ENCODE results near the gene NOC2L. TPM values are rescaled to one million over a fixed set of nuclear protein-coding genes. Genes with fewer than 3 reads are reported as not detected.

NOC2L gene
- total RNA-seq, 2 donors from 2014 or later, result 57.6 to 141 TPM

DNA sequence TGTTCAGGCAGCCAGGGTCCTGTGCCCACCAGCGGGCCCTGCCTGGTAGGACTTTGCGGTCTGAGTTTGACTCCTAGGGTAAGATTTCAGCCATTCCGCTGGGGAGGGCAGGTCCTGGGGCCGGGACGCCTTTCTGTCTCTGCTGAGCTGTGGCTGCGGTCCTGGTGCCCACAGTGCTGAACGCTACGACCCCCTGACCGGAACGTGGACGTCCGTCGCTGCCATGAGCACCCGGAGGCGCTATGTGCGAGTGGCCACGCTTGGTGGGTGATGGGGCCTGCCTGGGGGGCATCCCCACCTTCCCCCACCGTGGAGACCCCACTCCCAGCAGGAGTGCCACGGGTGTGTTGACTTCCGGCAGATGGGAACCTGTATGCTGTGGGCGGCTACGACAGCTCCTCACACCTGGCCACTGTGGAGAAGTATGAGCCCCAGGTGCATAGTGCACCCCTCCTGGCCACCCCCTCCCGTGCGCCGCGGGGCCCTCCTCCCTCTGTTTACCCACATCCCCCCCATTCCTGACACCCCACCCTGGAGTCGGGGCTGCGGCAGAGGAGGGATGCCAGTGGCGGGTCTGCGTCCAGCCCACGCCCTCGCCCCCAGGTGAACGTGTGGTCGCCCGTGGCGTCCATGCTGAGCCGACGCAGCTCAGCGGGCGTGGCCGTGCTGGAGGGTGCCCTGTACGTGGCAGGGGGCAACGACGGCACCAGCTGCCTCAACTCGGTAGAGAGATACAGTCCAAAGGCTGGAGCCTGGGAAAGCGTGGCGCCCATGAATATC, 4.9 kb upstream of the NOC2L start:
- no peak overlapping the region for H3K27ac Mint-ChIP-seq
- no peaks in the 10 kb centered on the region for H3K9me3 Mint-ChIP-seq
- H3K36me3 Mint-ChIP-seq (ENCODE audit: low read depth), result peaks cover 6% of the 10 kb centered on the region
- H3K27me3 Mint-ChIP-seq, result no peaks in the 10 kb centered on the region
- H3K4me1 Mint-ChIP-seq, result no peaks in the 10 kb centered on the region
- no peak for ATAC-seq (replicated peaks)
- no peak overlapping the region for H3K4me3 Mint-ChIP-seq

DNA sequence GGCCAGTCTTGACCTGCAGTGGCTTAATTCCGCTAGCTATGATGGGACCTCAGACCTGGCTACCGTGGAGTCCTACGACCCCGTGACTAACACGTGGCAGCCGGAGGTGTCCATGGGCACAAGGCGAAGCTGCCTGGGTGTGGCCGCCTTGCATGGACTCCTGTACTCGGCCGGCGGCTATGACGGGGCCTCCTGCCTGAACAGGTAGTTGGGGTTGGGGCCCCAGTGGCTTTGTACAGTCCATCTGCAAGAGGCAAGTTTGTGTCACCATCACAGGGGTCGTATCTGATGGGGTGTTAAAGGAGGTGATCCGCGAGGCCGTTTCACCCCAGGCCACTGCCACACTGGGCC, 4.2 kb upstream of the NOC2L start:
- no peak for ATAC-seq (replicated peaks)
- Mint-ChIP-seq H3K36me3 (ENCODE audit: low read depth) (peaks cover 9% of the 10 kb centered on the region), H3K4me1 (no peaks in the 10 kb centered on the region), H3K27me3 (no peaks in the 10 kb centered on the region), H3K4me3 (no peak overlapping the region), H3K27ac (no peak overlapping the region), H3K9me3 (no peaks in the 10 kb centered on the region)

DNA sequence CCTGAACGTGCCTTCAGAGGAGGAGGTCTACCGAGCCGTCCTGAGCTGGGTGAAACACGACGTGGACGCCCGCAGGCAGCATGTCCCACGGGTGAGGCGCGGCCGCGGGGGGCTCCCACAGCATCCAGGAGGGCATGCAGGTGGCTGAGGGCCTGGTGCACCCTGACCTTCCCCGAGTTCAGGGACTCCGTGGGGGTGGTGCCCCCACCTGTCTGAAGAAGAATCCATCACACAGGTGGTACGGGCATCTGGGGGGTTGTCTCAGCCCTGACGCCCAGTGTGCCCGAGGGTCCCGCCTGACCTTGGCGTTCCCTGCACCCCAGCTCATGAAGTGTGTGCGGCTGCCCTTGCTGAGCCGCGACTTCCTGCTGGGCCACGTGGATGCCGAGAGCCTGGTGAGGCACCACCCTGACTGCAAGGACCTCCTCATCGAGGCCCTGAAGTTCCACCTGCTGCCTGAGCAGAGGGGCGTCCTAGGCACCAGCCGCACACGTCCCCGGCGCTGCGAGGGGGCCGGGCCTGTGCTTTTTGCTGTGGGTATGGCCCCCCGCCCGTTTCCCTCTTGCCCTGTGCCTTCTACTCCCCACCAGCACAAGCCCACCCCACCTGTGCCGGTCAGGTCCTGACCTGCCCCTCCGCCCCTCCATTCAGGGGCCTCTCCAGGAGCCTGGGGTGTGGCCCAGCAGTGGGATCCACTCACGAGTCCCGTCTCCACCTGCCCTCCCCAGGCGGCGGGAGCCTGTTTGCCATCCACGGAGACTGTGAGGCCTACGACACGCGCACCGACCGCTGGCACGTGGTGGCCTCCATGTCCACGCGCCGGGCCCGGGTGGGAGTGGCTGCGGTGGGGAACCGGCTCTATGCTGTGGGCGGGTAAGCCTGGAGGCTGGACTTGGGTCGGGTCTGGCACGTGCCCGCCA, 3.6 kb upstream of the NOC2L start:
- no peak for ATAC-seq (replicated peaks)
- Mint-ChIP-seq H3K27me3 (no peaks in the 10 kb centered on the region), H3K4me1 (peaks cover 3% of the 10 kb centered on the region), H3K36me3 (ENCODE audit: low read depth) (peaks cover 15% of the 10 kb centered on the region), H3K4me3 (peak overlapping the region; percentile 42), H3K27ac (no peak overlapping the region), H3K9me3 (no peaks in the 10 kb centered on the region)

DNA sequence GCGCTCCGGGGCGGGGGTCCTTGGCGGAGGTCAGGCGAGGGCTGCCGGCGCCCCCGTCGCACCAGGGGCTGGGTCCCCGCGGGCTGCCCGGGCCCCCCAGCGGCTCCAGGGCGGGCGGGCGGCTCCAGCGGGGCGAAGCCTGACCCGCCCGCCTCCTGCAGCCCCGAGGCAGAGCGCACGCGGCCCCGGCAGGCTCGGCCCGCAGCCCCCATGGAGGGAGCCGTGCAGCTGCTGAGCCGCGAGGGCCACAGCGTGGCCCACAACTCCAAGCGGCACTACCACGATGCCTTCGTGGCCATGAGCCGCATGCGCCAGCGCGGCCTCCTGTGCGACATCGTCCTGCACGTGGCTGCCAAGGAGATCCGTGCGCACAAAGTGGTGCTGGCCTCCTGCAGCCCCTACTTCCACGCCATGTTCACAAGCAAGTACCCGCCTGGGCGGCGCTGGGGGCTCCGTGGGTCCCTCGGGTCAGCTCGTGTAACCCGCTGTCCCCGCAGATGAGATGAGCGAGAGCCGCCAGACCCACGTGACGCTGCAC, 2.1 kb upstream of the NOC2L start:
- Mint-ChIP-seq H3K36me3 (ENCODE audit: low read depth) (peaks cover 28% of the 10 kb centered on the region), H3K4me3 (peak overlapping the region; percentile 42), H3K27ac (no peak overlapping the region), H3K27me3 (no peaks in the 10 kb centered on the region), H3K9me3 (no peaks in the 10 kb centered on the region), H3K4me1 (peaks cover 7% of the 10 kb centered on the region)
- ATAC-seq (replicated peaks), result no peak

DNA sequence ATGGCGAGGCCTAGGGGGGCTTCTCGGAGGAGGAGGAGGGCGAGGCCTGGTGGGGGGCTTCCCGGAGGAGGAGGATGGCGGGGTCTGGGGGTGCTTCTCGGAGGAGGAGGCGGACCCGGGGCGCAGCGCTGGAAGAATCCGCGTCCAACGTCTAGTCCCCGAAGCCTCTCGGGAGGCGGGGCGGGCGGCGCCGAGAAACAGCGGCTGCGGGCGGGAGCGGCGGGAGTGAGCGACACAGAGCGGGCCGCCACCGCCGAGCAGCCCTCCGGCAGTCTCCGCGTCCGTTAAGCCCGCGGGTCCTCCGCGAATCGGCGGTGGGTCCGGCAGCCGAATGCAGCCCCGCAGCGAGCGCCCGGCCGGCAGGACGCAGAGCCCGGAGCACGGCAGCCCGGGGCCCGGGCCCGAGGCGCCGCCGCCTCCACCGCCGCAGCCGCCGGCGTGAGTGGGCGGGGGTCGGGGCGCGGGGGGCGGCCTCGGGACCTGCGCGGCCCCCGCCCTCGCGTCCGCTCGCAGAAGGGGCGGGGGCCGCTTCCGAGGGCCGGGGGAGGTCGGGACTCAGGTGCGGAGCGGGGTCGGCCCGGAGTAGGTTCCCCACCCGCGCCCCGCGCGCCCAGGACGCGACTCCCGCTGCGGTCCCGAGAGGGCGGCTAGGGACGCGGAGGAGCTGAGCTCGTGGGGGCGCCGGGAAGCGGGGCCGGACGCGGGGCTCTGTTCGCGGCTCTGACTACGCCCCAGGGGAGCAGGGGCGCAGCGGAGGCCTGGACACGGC, 1.5 kb upstream of the NOC2L start, which contains the start of gene KLHL17:
Gene KLHL17, plus strand, starts transcription at position 222 of the 769 bp plus-strand sequence. Its CDS starts 110 bp downstream, at position 332.
- H3K4me3 Mint-ChIP-seq, result peak within 1 kb of the TSS; percentile 90
- peak; percentile 64 for ATAC-seq (replicated peaks)
- peaks cover 34% of the 10 kb centered on the region for H3K36me3 Mint-ChIP-seq (ENCODE audit: low read depth)
- no peak within 1 kb of the TSS for H3K27ac Mint-ChIP-seq
- H3K4me1 Mint-ChIP-seq, result peaks cover 7% of the 10 kb centered on the region
- H3K27me3 Mint-ChIP-seq, result no peaks in the 10 kb centered on the region
- no peaks in the 10 kb centered on the region for H3K9me3 Mint-ChIP-seq

DNA sequence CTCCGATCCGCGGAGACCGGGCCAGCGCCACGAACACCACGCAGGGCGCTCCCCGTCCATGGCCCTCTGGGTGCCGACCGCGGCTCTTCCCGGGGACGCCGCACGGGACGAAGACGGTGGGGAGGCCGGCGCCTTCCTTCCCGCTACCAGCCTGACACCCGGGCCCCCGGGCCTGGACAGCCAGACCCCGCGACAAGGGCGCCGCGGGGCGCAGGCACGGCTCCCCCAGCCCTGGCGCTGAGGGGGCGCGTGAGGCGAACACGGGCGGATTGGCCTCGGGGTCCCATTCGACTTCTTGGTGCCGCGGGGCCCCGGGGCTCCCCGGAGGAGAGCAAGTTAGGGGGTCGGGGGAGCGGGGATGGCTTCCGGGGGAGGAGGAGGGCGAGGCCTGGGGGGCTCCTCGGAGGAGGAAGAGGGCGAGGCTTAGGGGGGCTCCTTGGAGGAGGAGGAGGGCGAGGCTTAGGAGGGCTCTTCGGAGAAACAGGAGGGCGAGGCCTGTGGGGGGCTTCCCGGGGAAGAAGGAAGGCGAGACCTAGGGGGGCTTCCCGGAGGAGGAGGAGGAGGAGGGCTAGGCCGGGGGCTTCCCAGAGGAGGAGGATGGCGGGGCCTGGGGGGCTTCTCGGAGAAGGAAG, 791 bp upstream of the NOC2L start:
- peaks cover 41% of the 10 kb centered on the region for H3K36me3 Mint-ChIP-seq (ENCODE audit: low read depth)
- no peaks in the 10 kb centered on the region for H3K27me3 Mint-ChIP-seq
- H3K27ac Mint-ChIP-seq, result no peak overlapping the region
- H3K4me1 Mint-ChIP-seq, result peaks cover 13% of the 10 kb centered on the region
- peak overlapping the region; percentile 90 for H3K4me3 Mint-ChIP-seq
- H3K9me3 Mint-ChIP-seq, result no peaks in the 10 kb centered on the region
- ATAC-seq (replicated peaks), result peak; percentile 29

DNA sequence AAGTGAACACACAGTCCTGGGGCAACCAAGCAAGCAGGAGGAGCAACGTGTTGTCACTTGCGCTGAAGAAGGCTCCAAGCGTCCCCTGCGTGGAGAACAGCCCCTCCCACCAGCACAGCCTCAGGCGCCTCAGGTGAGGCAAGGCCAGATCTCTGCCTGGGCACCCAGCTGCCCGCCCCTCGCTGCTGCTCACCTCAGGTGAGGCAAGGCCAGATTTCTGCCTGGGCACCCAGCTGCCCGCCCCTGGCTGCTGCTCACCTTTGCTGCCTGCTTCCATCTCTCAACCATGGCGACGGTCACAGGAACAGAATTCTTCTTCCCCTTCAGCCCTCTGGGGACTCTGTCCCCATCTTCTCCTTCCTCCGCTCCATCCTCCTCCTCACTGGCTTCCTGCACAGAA, 2.4 kb downstream of the NOC2L start:
- Mint-ChIP-seq H3K36me3 (ENCODE audit: low read depth) (peaks cover 63% of the 10 kb centered on the region), H3K27ac (no peak overlapping the region), H3K27me3 (no peaks in the 10 kb centered on the region), H3K4me3 (no peak overlapping the region), H3K4me1 (peaks cover 13% of the 10 kb centered on the region), H3K9me3 (no peaks in the 10 kb centered on the region)
- no peak for ATAC-seq (replicated peaks)

DNA sequence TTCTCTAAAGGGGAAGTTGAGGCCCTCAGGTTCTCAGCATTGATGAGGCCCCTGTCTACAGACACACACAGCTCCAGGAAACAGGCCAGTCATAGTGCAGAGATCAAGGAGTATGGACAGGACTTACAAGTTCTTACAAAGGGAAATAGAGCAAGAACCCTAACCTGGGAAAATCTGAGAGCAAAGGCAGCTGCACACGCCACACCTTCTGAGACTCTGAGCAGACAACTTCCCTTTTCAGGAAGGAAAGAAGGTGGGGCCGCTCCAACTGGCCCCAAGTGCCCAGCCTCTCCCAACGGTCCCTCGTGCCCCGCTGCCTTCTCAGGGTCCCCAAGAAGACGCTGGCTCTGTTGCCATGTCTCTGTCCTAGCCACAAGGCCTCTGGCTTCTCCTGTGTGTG, 3.6 kb downstream of the NOC2L start:
- no peak overlapping the region for H3K27ac Mint-ChIP-seq
- peaks cover 75% of the 10 kb centered on the region for H3K36me3 Mint-ChIP-seq (ENCODE audit: low read depth)
- peaks cover 13% of the 10 kb centered on the region for H3K4me1 Mint-ChIP-seq
- no peak for ATAC-seq (replicated peaks)
- no peaks in the 10 kb centered on the region for H3K9me3 Mint-ChIP-seq
- no peaks in the 10 kb centered on the region for H3K27me3 Mint-ChIP-seq
- no peak overlapping the region for H3K4me3 Mint-ChIP-seq

DNA sequence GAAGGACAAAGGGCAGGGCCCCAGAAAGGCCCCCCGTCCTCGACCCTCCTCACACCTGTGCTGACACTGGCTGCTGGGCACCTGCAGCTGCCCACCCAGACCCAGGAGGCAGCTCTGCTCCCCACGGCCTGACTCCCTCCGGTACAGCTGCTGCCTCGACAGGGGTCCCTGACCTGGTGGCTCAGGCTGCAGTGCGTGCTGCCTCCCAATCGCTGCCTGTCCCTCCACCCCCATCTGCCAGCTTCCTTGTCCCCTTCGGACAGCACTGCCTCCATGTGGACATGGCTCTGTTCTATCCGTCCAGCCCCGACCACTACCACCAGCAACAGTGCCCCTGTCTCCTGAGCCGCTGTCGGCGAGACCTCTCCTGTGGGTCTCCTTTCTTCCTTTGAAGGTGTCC, 4.1 kb downstream of the NOC2L start:
- Mint-ChIP-seq H3K36me3 (ENCODE audit: low read depth) (peaks cover 80% of the 10 kb centered on the region), H3K9me3 (no peaks in the 10 kb centered on the region), H3K4me1 (peaks cover 13% of the 10 kb centered on the region), H3K4me3 (no peak overlapping the region), H3K27me3 (no peaks in the 10 kb centered on the region), H3K27ac (no peak overlapping the region)
- ATAC-seq (replicated peaks), result no peak

DNA sequence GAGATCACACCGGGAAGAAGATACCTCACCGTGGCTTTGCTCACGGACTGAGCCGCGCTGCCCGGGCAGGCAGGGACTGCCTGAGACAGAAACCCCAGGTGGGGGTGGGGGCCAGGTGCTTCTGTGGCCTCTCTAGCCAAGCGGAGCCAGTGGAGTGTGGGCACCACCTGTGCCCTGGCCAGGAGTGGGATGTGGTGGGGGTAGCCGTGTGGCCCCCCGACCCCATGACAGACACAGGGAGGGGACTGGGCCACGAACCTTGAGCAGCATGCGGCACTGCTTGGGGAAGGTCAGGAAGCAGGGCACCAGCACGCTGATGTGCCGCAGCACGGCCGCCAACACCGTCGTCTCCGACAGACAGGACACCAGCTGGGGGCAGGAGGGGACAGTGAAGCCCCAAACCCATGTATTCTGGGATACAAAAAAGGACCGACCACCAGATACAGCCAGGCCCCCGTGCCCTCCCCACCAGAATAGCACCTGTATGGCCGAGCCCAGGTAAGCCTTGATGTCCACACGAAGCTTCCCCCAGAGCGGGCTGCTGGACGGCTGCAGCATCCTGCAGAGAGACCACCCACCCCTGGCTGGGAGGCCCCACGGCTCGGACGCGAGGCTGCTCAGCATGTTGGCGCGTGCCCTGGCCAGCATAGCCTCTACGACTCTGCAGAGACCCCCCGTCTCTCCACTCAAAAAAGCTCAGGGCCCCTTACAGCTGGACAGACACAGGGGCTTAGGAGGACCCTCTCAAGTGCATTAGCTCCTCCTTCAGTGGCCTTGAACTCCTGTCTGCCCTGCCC, 5.3 kb downstream of the NOC2L start:
- H3K27ac Mint-ChIP-seq, result no peak overlapping the region
- ATAC-seq (replicated peaks), result no peak
- no peaks in the 10 kb centered on the region for H3K9me3 Mint-ChIP-seq
- no peaks in the 10 kb centered on the region for H3K27me3 Mint-ChIP-seq
- H3K36me3 Mint-ChIP-seq (ENCODE audit: low read depth), result peaks cover 92% of the 10 kb centered on the region
- no peak overlapping the region for H3K4me3 Mint-ChIP-seq
- H3K4me1 Mint-ChIP-seq, result peaks cover 13% of the 10 kb centered on the region

DNA sequence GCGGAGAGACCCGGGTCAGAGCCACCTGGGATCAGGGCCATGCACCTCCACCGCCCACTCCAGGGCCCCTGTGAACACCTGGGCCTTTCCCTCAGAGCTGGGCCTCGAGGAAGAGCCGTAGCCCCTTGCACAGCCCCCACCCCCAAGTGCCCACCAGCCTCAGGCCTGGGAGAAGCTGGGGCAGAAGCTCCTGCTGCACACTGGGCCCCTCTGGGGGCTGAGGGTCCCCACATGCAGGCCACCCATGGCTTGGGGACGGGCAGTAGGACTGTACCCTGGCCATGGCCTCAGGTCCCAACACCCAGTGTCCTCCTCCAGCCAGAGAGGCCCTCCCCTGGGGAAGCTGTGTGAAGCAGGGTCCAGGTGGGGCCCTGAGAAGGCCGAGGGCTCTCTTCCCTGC, 6.5 kb downstream of the NOC2L start:
- no peak overlapping the region for H3K27ac Mint-ChIP-seq
- H3K27me3 Mint-ChIP-seq, result no peaks in the 10 kb centered on the region
- peaks cover 10% of the 10 kb centered on the region for H3K4me1 Mint-ChIP-seq
- H3K36me3 Mint-ChIP-seq (ENCODE audit: low read depth), result peaks cover 94% of the 10 kb centered on the region
- no peak overlapping the region for H3K4me3 Mint-ChIP-seq
- H3K9me3 Mint-ChIP-seq, result no peaks in the 10 kb centered on the region
- ATAC-seq (replicated peaks), result no peak

DNA sequence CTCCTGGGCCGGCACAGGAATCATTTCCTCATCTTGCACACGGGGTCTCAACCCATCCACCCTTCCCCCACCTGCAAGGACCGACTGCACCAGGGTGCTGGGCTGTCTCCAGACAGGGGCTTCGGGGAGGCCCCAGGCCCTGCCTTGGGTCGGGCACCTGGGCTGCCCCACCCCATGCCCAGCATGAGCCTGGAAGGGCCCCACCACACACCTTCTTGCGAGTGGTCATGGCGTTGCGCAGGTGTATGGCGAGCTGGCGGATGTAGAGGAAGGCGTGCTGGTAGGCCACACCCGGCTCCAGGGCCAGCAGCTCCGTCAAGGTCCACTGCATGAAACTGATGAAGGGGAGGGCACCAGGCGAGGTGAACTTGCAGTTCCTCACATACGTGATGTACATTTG, 6.9 kb downstream of the NOC2L start:
- no peak for ATAC-seq (replicated peaks)
- Mint-ChIP-seq H3K36me3 (ENCODE audit: low read depth) (peaks cover 94% of the 10 kb centered on the region), H3K4me3 (no peak overlapping the region), H3K27ac (no peak overlapping the region), H3K27me3 (no peaks in the 10 kb centered on the region), H3K4me1 (peaks cover 6% of the 10 kb centered on the region), H3K9me3 (no peaks in the 10 kb centered on the region)

DNA sequence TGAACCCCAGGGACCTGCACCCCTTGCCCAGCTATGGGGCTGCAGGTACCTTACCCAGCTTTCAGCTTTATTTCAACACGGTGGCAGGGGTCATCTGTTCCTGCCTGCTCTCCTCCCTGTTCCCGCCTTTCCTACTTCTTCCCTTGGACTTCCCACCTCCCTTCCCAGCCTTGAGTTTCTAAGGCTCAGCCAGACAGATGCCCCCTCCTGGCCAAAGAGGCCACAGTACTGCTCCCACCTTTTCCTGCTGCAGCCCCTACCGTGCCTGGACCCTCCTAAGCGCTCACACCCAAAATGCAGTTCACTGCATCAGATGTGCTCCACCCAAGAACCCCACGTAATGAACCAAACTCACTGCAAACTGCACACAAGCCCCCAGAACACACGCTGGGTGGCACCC, 7.7 kb downstream of the NOC2L start:
- H3K36me3 Mint-ChIP-seq (ENCODE audit: low read depth), result peaks cover 95% of the 10 kb centered on the region
- H3K9me3 Mint-ChIP-seq, result no peaks in the 10 kb centered on the region
- no peak overlapping the region for H3K27ac Mint-ChIP-seq
- ATAC-seq (replicated peaks), result no peak
- peaks cover 6% of the 10 kb centered on the region for H3K4me1 Mint-ChIP-seq
- H3K27me3 Mint-ChIP-seq, result no peaks in the 10 kb centered on the region
- no peak overlapping the region for H3K4me3 Mint-ChIP-seq

Measured in activated T-helper 17 cell treated with anti-CD3 and anti-CD28 coated beads, Interleukin-2, amount 50 U/mL, for 72 hours (primary cell).